AG09309 (cell line): ENCODE results near the gene OR2H1.
"Not testable (repeated sequence)": the region's sequence is repeated elsewhere in the genome, so short reads cannot be mapped to it uniquely, and the experiment has no call there.

ENCODE experiments used
- DNase-seq: peaks from one replicate; pipeline ENCODE4 v3.0.0-alpha.2; 2010; ENCODE audit warnings: low read depth
- H3K4me3 ChIP-seq: 2 replicates; pipeline ENCODE4 v1.5.1; 2011; ENCODE audit warnings: mild to moderate bottlenecking, low read depth, low read length, moderate library complexity; ENCODE audit not compliant: control insufficient read depth
- CTCF ChIP-seq: IDR thresholded peaks from 2 replicates; pipeline ENCODE4 v1.5.1; 2011; ENCODE audit warnings: mild to moderate bottlenecking, low read depth, low read length, inconsistent platforms; ENCODE audit not compliant: insufficient read depth, control insufficient read depth; ENCODE audit errors: missing control alignments

OR2H1 gene

GRCh38 chr6:29456971-29457370 lies at the start of gene OR2H1, which contains the start of gene OR11A1:
Gene OR2H1 (plus strand): TSS chr6:29457155. CDS start chr6:29461770, 4,615 bp downstream.
Gene OR11A1 (minus strand): TSS chr6:29457071. CDS start chr6:29427641, 29,430 bp downstream.
- no peak for DNase-seq
- H3K4me3 ChIP-seq, result no peak within 1 kb of the TSS
- no peak for TF ChIP-seq CTCF

GRCh38 chr6:29414588-29414987 lies 42.4 kb upstream of the OR2H1 start, which contains the start of gene OR12D1:
Gene OR12D1 (plus strand): TSS chr6:29414928.
- no peak for TF ChIP-seq CTCF
- no peak for DNase-seq
- no peak within 1 kb of the TSS for H3K4me3 ChIP-seq

GRCh38 chr6:29419516-29419915 lies 37.4 kb upstream of the OR2H1 start:
- no peak for DNase-seq
- no peak for TF ChIP-seq CTCF
- no peak overlapping the region for H3K4me3 ChIP-seq

- no peak for DNase-seq
- H3K4me3 ChIP-seq, result no peak overlapping the region
- TF ChIP-seq CTCF, result no peak
These were observed 32.8 kb upstream of the OR2H1 start for GRCh38 chr6:29424168-29424567.

- no peak for TF ChIP-seq CTCF
- H3K4me3 ChIP-seq, result no peak overlapping the region
- no peak for DNase-seq
These were observed 32.4 kb upstream of the OR2H1 start for GRCh38 chr6:29424575-29424974.

- DNase-seq, result no peak
- no peak overlapping the region for H3K4me3 ChIP-seq
- TF ChIP-seq CTCF, result no peak
These were observed 31.9 kb upstream of the OR2H1 start for GRCh38 chr6:29425075-29425474.

- DNase-seq, result no peak
- no peak for TF ChIP-seq CTCF
- H3K4me3 ChIP-seq, result no peak overlapping the region
These were observed 30.3 kb upstream of the OR2H1 start for GRCh38 chr6:29426654-29427053.

- DNase-seq, H3K4me3 ChIP-seq: not testable (repeated sequence)
These were observed 20.2 kb upstream of the OR2H1 start for GRCh38 chr6:29436730-29437129.
